Measurements from ENCODE around the gene CCDC57. TPM values are rescaled to one million over a fixed set of nuclear protein-coding genes. Genes with fewer than 3 reads are reported as not detected.

The CCDC57 gene
- total and polyA plus RNA-seq, 11 donors, result 4.3 to 17.6 (median 9.5) TPM

GRCh38 chr17:82081966-82082365, 130.7 kb downstream of the CCDC57 start:
- intact Hi-C loops (cut with DNase I), result no loop called here
- H3K27ac ChIP-seq, result no peak overlapping the region
- no peaks in the 10 kb centered on the region for H3K9me3 ChIP-seq
- 91 to 98% (median 92%) methylated on average over 11 to 22 of the region's 22 CpGs for WGBS, 4 donors
- H3K27me3 ChIP-seq, result no peaks in the 10 kb centered on the region
- no peak overlapping the region for H3K4me3 ChIP-seq
- peaks cover 0 to 10% (median 0%) of the 10 kb centered on the region in 12 donors for H3K4me1 ChIP-seq
- TF ChIP-seq CTCF (IDR thresholded peaks at IDR 0.05) (no peak), POLR2A (IDR thresholded peaks at IDR 0.05) (no peak)
- peaks cover 0 to 84% (median 65%) of the 10 kb centered on the region in 9 donors for H3K36me3 ChIP-seq
- ATAC-seq (no peak), DNase-seq (no peak)

- Histone ChIP-seq H3K36me3 (peaks cover 0 to 80% (median 63%) of the 10 kb centered on the region in 9 donors), H3K27ac (no peak overlapping the region), H3K27me3 (no peaks in the 10 kb centered on the region), H3K4me3 (no peak overlapping the region), H3K4me1 (peaks cover 0 to 10% (median 0%) of the 10 kb centered on the region in 12 donors), H3K9me3 (no peaks in the 10 kb centered on the region)
- DNase-seq (no peak), ATAC-seq (no peak)
- WGBS, 4 donors, result 93 to 97% (median 95%) methylated on average over 5 to 20 of the region's 20 CpGs
- intact Hi-C loops (cut with DNase I), result no loop called here
- TF ChIP-seq CTCF (IDR thresholded peaks at IDR 0.05) (no peak), POLR2A (IDR thresholded peaks at IDR 0.05) (no peak)
These were observed 131.1 kb downstream of the CCDC57 start for GRCh38 chr17:82081546-82081945.

- Histone ChIP-seq H3K27ac (no peak overlapping the region), H3K4me3 (no peak overlapping the region), H3K9me3 (no peaks in the 10 kb centered on the region), H3K27me3 (no peaks in the 10 kb centered on the region), H3K36me3 (peaks cover 0 to 73% (median 58%) of the 10 kb centered on the region in 9 donors), H3K4me1 (peaks cover 0 to 10% (median 0%) of the 10 kb centered on the region in 12 donors)
- no peak for ATAC-seq
- DNase-seq, result no peak
- WGBS, 4 donors, result 93 to 96% (median 95%) methylated on average over 34 to 44 of the region's 44 CpGs
- no peak for TF ChIP-seq POLR2A (IDR thresholded peaks at IDR 0.05)
- TF ChIP-seq CTCF (IDR thresholded peaks at IDR 0.05), result no peak
- intact Hi-C loops (cut with DNase I), result no loop called here
These were observed 131.7 kb downstream of the CCDC57 start for GRCh38 chr17:82080789-82081464.

GRCh38 chr17:82080048-82080788, 132.4 kb downstream of the CCDC57 start:
- TF ChIP-seq CTCF (IDR thresholded peaks at IDR 0.05) (no peak), POLR2A (IDR thresholded peaks at IDR 0.05) (no peak)
- H3K36me3 ChIP-seq, result peaks cover 0 to 66% (median 52%) of the 10 kb centered on the region in 9 donors
- ATAC-seq, result no peak
- no peak for DNase-seq
- peaks cover 0 to 10% (median 0%) of the 10 kb centered on the region in 12 donors for H3K4me1 ChIP-seq
- H3K27me3 ChIP-seq, result no peaks in the 10 kb centered on the region
- 88 to 92% (median 92%) methylated on average over 35 to 36 of the region's 36 CpGs for WGBS, 4 donors
- intact Hi-C loops (cut with DNase I), result no loop called here
- H3K4me3 ChIP-seq, result no peak overlapping the region
- H3K27ac ChIP-seq, result no peak overlapping the region
- no peaks in the 10 kb centered on the region for H3K9me3 ChIP-seq

Data from heart left ventricle (tissue), 16 donors.